HepG2 (cell line): ENCODE measurements around the gene MACROD2. TPM values are rescaled to one million over a fixed set of nuclear protein-coding genes. Genes with fewer than 3 reads are reported as not detected.

Experiments used
- ATAC-seq: fragments of 200-7000 bp; cut with Tn5 transposase; 3 replicates; pipeline ENCODE4 v1.9.1; 2020; ENCODE audit warnings: mild to moderate bottlenecking, moderate library complexity
- BruUV-seq: library from RNA; stranded (reverse); fragments of 400-500 nt; replicated peaks from 2 replicates; lab custom pipeline; 2021; lab: Mats Ljungman, UMichigan
- CTCF ChIA-PET: fragments of 300-600 bp; formaldehyde crosslinking; extraction: SDS; loops from one replicate; lab custom pipeline; 2021; ENCODE audit warnings: low total read pairs, inconsistent platforms, low intra/inter-chr PET ratio; lab: Yijun Ruan, JAX
- POLR2A ChIA-PET: fragments of 350-600 bp; sonication (Branson Sonifier 250); formaldehyde crosslinking; loops from one replicate; lab custom pipeline; 2020; ENCODE audit warnings: antibody characterized with exemption, inconsistent platforms; lab: Yijun Ruan, JAX
- DNase-seq: peaks from one replicate; pipeline ENCODE4 v3.0.0-alpha.2; 2015; ENCODE audit warnings: low spot score
- FAIRE-seq: peaks from 3 replicates; lab custom pipeline; 2011; peaks lifted over from hg19 to GRCh38; lab: Jason Lieb, UNC
- H2AFZ ChIP-seq: one replicate; pipeline ENCODE4 v1.6.1; 2011; ENCODE audit warnings: low read length, inconsistent platforms
- H3K27ac ChIP-seq: fragments of 300-600 bp; 3 replicates; pipeline ENCODE4 v1.8.0; 2011; ENCODE audit warnings: mixed run types, mild to moderate bottlenecking, mixed read lengths, low read length, inconsistent platforms; ENCODE audit not compliant: insufficient read depth; ENCODE audit errors: extremely low read length
- H3K27me3 ChIP-seq, 2 experiments: fragments of 200-600 bp in 1 of 2; 2 replicates in 1 of 2; 3 replicates in 1 of 2; pipeline versions ENCODE4 v1.6.0 to v1.8.0; 2011; ENCODE audit warnings: low read length in 2 of 2, mild to moderate bottlenecking in 2 of 2, moderate library complexity in 2 of 2, inconsistent platforms in 1 of 2; ENCODE audit not compliant: insufficient read depth in 2 of 2, control insufficient read depth in 1 of 2
- H3K36me3 ChIP-seq, 2 experiments: fragments of 200-600 bp in 1 of 2; replicated peaks in 1 of 2; 2 replicates in 1 of 2; 3 replicates in 1 of 2; pipeline versions ENCODE4 v1.5.1 to v1.8.0; 2011; ENCODE audit warnings: low read length in 2 of 2, inconsistent platforms in 1 of 2; ENCODE audit not compliant: insufficient read depth in 2 of 2, control insufficient read depth in 1 of 2
- H3K4me1 ChIP-seq: 2 replicates; pipeline ENCODE4 v1.5.1; 2012; ENCODE audit warnings: low read length, inconsistent platforms; ENCODE audit not compliant: insufficient read depth
- H3K4me2 ChIP-seq: 2 replicates; pipeline ENCODE4 v1.6.0; 2011; ENCODE audit warnings: low read depth, low read length, inconsistent platforms
- H3K4me3 ChIP-seq, 3 experiments: fragments of 200-600 bp in 1 of 3; sonication (generic), shearing (Covaris generic) in 1 of 3; replicated peaks in 1 of 3; 2 replicates each; pipeline ENCODE4 v1.5.1; 2011 to 2016; ENCODE audit warnings: low read length in 3 of 3, inconsistent platforms in 2 of 3, low read depth in 2 of 3, mild to moderate bottlenecking in 2 of 3, control low read depth in 1 of 3, mixed read lengths in 1 of 3; ENCODE audit not compliant: insufficient read depth in 1 of 3
- H3K79me2 ChIP-seq: one replicate; pipeline ENCODE4 v1.6.1; 2011; ENCODE audit warnings: low read length, inconsistent platforms; ENCODE audit not compliant: insufficient read depth
- H3K9ac ChIP-seq: 2 replicates; pipeline ENCODE4 v1.6.0; 2011; ENCODE audit warnings: mild to moderate bottlenecking, low read depth, low read length, inconsistent platforms; ENCODE audit not compliant: insufficient read depth
- H3K9me3 ChIP-seq: 2 replicates; pipeline ENCODE4 v1.5.1; 2012; ENCODE audit warnings: mild to moderate bottlenecking, low read length
- H4K20me1 ChIP-seq: 2 replicates; pipeline ENCODE4 v1.6.0; 2011; ENCODE audit warnings: inconsistent platforms, mild to moderate bottlenecking, low read length, moderate library complexity; ENCODE audit not compliant: insufficient read depth
- ATF7-NPFF ChIP-seq: sonication (generic); formaldehyde crosslinking; IDR thresholded peaks from 2 replicates; pipeline ENCODE4 v1.8.1; 2023; ENCODE audit warnings: mild to moderate bottlenecking, low read depth, missing genetic modification reagents, moderate library complexity
- CCAR2 ChIP-seq: fragments of 200-400 bp; formaldehyde crosslinking; optimal IDR thresholded peaks from 2 replicates; pipeline ENCODE3; 2018; ENCODE audit warnings: low read depth, mild to moderate bottlenecking, low read length, moderate library complexity
- ISL2 ChIP-seq: sonication (generic); formaldehyde crosslinking; IDR thresholded peaks from 2 replicates; pipeline ENCODE4 v1.5.0; 2020; ENCODE audit warnings: missing genetic modification reagents
- JUN ChIP-seq: sonication (generic); formaldehyde crosslinking; IDR thresholded peaks from 2 replicates; pipeline ENCODE4 v1.4.0; 2020; ENCODE audit warnings: mild to moderate bottlenecking, missing genetic modification reagents
- PAX8 ChIP-seq: sonication (generic); formaldehyde crosslinking; IDR thresholded peaks from 2 replicates; pipeline ENCODE4 v1.8.0; 2022; ENCODE audit warnings: mild to moderate bottlenecking, missing genetic modification reagents, borderline replicate concordance
- PTBP1 ChIP-seq: fragments of 200-400 bp; formaldehyde crosslinking; IDR thresholded peaks from 2 replicates; pipeline ENCODE4 v1.6.1; 2018; ENCODE audit warnings: low read length, low read depth; ENCODE audit not compliant: poor library complexity, severe bottlenecking
- SMAD9 ChIP-seq: sonication (generic); formaldehyde crosslinking; IDR thresholded peaks from 2 replicates; pipeline ENCODE4 v1.5.1; 2020; ENCODE audit warnings: mild to moderate bottlenecking, missing genetic modification reagents
- TCF7L2 ChIP-seq: IDR thresholded peaks from 2 replicates; pipeline ENCODE4 v1.6.1; 2011; ENCODE audit warnings: mild to moderate bottlenecking, low read depth, low read length, moderate library complexity
- ZNF160 ChIP-seq: sonication (generic); formaldehyde crosslinking; IDR thresholded peaks from 2 replicates; pipeline ENCODE4 v1.8.0; 2022; ENCODE audit warnings: mild to moderate bottlenecking, inconsistent platforms, missing genetic modification reagents
- ZNF224 ChIP-seq: sonication (generic); formaldehyde crosslinking; IDR thresholded peaks from 2 replicates; pipeline ENCODE4 v1.5.0; 2020; ENCODE audit warnings: mild to moderate bottlenecking, missing genetic modification reagents
- ZNF292 ChIP-seq: sonication (generic); formaldehyde crosslinking; IDR thresholded peaks from 2 replicates; pipeline ENCODE4 v1.8.1; 2022; ENCODE audit warnings: mild to moderate bottlenecking, low read depth, missing genetic modification reagents, borderline replicate concordance
- ZNF343 ChIP-seq: sonication (generic); formaldehyde crosslinking; IDR thresholded peaks from 2 replicates; pipeline ENCODE4 v1.4.0; 2020; ENCODE audit warnings: mild to moderate bottlenecking, missing genetic modification reagents
- ZNF44 ChIP-seq: sonication (generic); formaldehyde crosslinking; IDR thresholded peaks from 2 replicates; pipeline ENCODE4 v1.5.1; 2020; ENCODE audit warnings: mild to moderate bottlenecking, missing genetic modification reagents
- ZNF530 ChIP-seq: sonication (generic); formaldehyde crosslinking; IDR thresholded peaks from 2 replicates; pipeline ENCODE4 v1.5.0; 2020; ENCODE audit warnings: low read depth, mild to moderate bottlenecking, missing genetic modification reagents
- ZNF615 ChIP-seq: sonication (generic); formaldehyde crosslinking; IDR thresholded peaks from 2 replicates; pipeline ENCODE4 v1.5.0; 2020; ENCODE audit warnings: mild to moderate bottlenecking, missing genetic modification reagents, borderline replicate concordance
- ZNF83 ChIP-seq: sonication (generic); formaldehyde crosslinking; IDR thresholded peaks from 2 replicates; pipeline ENCODE4 v1.4.0; 2020; ENCODE audit warnings: missing genetic modification reagents, mild to moderate bottlenecking, borderline replicate concordance
- WGBS: methylation state at CpG from one replicate; pipeline ENCODE4 v1.1.6; 2017; ENCODE audit warnings: low lambda C conversion rate; 5-methylcytosine and 5-hydroxymethylcytosine counted together
- in situ Hi-C: cut with HindIII; loops from 2 replicates; pipeline ENCODE4 v1.10.0; 2017; ENCODE audit warnings: low pct_unique_long_range_greater_than_20kb; ENCODE audit not compliant: extremely low pct_ligation_motif_present
- intact Hi-C: fragments of 100-400 bp; cut with micrococcal nuclease; formaldehyde crosslinking; loops from one replicate; pipeline ENCODE4 v1.10.0; 2022; ENCODE audit not compliant: unreplicated experiment
- polyA plus RNA-seq, 8 experiments: library from polyadenylated mRNA; depleted of rRNA in 3 of 8; stranded (reverse) in 7 of 8; unstranded in 1 of 8; fragments of >200 nt; fragmentation: Illumina TruSeq in 4 of 8; extraction: Trizol in 4 of 8; gene quantifications; 2 replicates each; pipeline versions ENCODE4 v1.2.1 to v1.2.3, GENCODE V29; 2011 to 2016; ENCODE audit warnings: low read depth in 4 of 8, missing spikeins in 1 of 8, mixed read lengths in 1 of 8; ENCODE audit not compliant: insufficient read depth in 1 of 8
- total RNA-seq, 5 experiments: library from RNA; depleted of rRNA; stranded (reverse); fragments of >200 nt; fragmentation: Illumina TruSeq; extraction: Trizol; gene quantifications; 2 replicates each; pipeline ENCODE4 v1.2.3, GENCODE V29; 2016; ENCODE audit warnings: low read depth in 1 of 5
- TF ChIP-seq, protein P1 (sequence below): sonication (generic); formaldehyde crosslinking; IDR thresholded peaks from 2 replicates; pipeline ENCODE4 v1.4.0; 2020; ENCODE audit warnings: missing genetic modification reagents
- TF ChIP-seq, protein P2 (sequence below): sonication (generic); formaldehyde crosslinking; IDR thresholded peaks from 2 replicates; pipeline ENCODE4 v1.4.0; 2020; ENCODE audit warnings: mild to moderate bottlenecking, missing genetic modification reagents

MACROD2 gene
- total and polyA plus RNA-seq, 2 of the 13 experiments (the other 11 are each of a cell fraction or from before 2014, with no cell fraction given) = 0.13 to 0.51 TPM

- no peak overlapping the region for H3K4me2 ChIP-seq
- H3K9me3 ChIP-seq = peaks cover 12% of the 10 kb centered on the region
- CTCF ChIA-PET = no interaction called here
- H3K27me3 ChIP-seq = no peaks in the 10 kb centered on the region
- intact Hi-C loops (no loop called here), in situ Hi-C loops (no loop called here)
- H4K20me1 ChIP-seq = no peaks in the 10 kb centered on the region
- H3K79me2 ChIP-seq = no peaks in the 10 kb centered on the region
- 0 out of 2 replicates have a peak, but pooled peaks cover 8% of the 10 kb centered on the region for H3K4me1 ChIP-seq
- no peak overlapping the region for H3K4me3 ChIP-seq
- no peak for DNase-seq
- ATAC-seq = no peak
- WGBS = 26% methylated on average over 3 of the region's 3 CpGs
- no peaks in the 10 kb centered on the region for H3K36me3 ChIP-seq
- no peak overlapping the region for H3K9ac ChIP-seq
- no peak overlapping the region for H2AFZ ChIP-seq
- TF ChIP-seq ZNF292 (CRISPR knock-in tag) = no peak
- no peak for TF ChIP-seq ZNF160 (CRISPR knock-in tag)
- TF ChIP-seq, protein P1, sequence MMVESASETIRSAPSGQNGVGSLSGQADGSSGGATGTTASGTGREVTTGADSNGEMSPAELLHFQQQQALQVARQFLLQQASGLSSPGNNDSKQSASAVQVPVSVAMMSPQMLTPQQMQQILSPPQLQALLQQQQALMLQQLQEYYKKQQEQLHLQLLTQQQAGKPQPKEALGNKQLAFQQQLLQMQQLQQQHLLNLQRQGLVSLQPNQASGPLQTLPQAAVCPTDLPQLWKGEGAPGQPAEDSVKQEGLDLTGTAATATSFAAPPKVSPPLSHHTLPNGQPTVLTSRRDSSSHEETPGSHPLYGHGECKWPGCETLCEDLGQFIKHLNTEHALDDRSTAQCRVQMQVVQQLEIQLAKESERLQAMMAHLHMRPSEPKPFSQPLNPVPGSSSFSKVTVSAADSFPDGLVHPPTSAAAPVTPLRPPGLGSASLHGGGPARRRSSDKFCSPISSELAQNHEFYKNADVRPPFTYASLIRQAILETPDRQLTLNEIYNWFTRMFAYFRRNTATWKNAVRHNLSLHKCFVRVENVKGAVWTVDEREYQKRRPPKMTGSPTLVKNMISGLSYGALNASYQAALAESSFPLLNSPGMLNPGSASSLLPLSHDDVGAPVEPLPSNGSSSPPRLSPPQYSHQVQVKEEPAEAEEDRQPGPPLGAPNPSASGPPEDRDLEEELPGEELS = no peak
- no peak for TF ChIP-seq ATF7-NPFF (CRISPR knock-in tag)
- TF ChIP-seq ZNF44 = no peak
- no peak for TF ChIP-seq PTBP1
- TF ChIP-seq, all 625 proteins: peak for 0
- FAIRE-seq = no peak
- H3K27ac ChIP-seq = no peak overlapping the region
- POLR2A ChIA-PET = no interaction called here
- no TSS peak for BruUV-seq
Observed at GRCh38 chr20:14937021-14937420, 941.7 kb downstream of the MACROD2 start.

DNA sequence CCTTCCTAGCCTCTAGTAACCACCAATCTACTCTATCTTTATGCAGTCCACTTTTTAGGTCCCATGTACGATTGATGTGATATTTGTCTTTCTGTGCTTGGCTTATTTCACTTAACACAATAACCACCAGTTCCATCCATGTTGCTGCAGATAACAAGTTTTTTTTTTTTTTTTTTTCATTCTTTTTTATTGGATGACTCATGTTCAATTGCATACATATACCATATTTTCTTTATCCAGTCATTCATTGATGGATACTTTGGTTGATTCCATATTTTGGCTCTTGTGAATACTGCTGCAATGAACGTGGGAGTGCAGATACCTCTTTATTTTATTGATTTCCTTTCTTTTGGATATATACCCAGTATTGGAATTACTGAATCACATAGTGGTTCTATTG lies 942.5 kb downstream of the MACROD2 start:
- no peak overlapping the region for H2AFZ ChIP-seq
- BruUV-seq = no TSS peak
- no peaks in the 10 kb centered on the region for H3K79me2 ChIP-seq
- no peak overlapping the region for H3K9ac ChIP-seq
- no peaks in the 10 kb centered on the region for H4K20me1 ChIP-seq
- H3K4me2 ChIP-seq = no peak overlapping the region
- H3K4me3 ChIP-seq = no peak overlapping the region
- in situ Hi-C loops = no loop called here
- H3K36me3 ChIP-seq = no peaks in the 10 kb centered on the region
- peaks cover 12% of the 10 kb centered on the region for H3K9me3 ChIP-seq
- DNase-seq = no peak
- ChIA-PET POLR2A (no interaction called here), CTCF (no interaction called here)
- WGBS = 7% methylated on average over 2 of the region's 2 CpGs
- no peaks in the 10 kb centered on the region for H3K27me3 ChIP-seq
- no peak overlapping the region for H3K27ac ChIP-seq
- intact Hi-C loops = no loop called here
- FAIRE-seq = no peak
- 0 out of 2 replicates have a peak, but pooled peaks cover 8% of the 10 kb centered on the region for H3K4me1 ChIP-seq
- no peak for ATAC-seq
- TF ChIP-seq ZNF83 (no peak), ZNF224 (CRISPR knock-in tag) (no peak), ZNF615 (no peak), ISL2 (CRISPR knock-in tag) (no peak), TCF7L2 (no peak), PAX8 (CRISPR knock-in tag) (no peak), SMAD9 (CRISPR knock-in tag) (no peak), ZNF343 (CRISPR knock-in tag) (no peak), ZNF530 (CRISPR knock-in tag) (no peak), CCAR2 (no peak), JUN (CRISPR knock-in tag) (no peak)
- TF ChIP-seq, protein P2, sequence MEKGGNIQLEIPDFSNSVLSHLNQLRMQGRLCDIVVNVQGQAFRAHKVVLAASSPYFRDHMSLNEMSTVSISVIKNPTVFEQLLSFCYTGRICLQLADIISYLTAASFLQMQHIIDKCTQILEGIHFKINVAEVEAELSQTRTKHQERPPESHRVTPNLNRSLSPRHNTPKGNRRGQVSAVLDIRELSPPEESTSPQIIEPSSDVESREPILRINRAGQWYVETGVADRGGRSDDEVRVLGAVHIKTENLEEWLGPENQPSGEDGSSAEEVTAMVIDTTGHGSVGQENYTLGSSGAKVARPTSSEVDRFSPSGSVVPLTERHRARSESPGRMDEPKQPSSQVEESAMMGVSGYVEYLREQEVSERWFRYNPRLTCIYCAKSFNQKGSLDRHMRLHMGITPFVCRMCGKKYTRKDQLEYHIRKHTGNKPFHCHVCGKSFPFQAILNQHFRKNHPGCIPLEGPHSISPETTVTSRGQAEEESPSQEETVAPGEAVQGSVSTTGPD (CRISPR knock-in tag) = no peak
